GM06990 (cell line): ENCODE measurements around the gene ANO7.

Experiments used
- DNase-seq: peaks from one replicate; pipeline ENCODE4 v3.0.0-alpha.2; 2011; ENCODE audit not compliant: insufficient read length; ENCODE audit errors: extremely low read depth
- H3K27me3 ChIP-seq: replicated peaks from 2 replicates; pipeline ENCODE4 v1.6.0; 2011; ENCODE audit warnings: low read length; ENCODE audit not compliant: control insufficient read depth, insufficient read depth
- H3K36me3 ChIP-seq: 2 replicates; pipeline ENCODE4 v1.5.1; 2011; ENCODE audit warnings: low read length; ENCODE audit not compliant: control insufficient read depth, insufficient read depth
- H3K4me3 ChIP-seq: replicated peaks from 2 replicates; pipeline ENCODE4 v1.5.1; 2011; ENCODE audit warnings: low read depth, mild to moderate bottlenecking, control low read depth, low read length
- CTCF ChIP-seq: IDR thresholded peaks from 2 replicates; pipeline ENCODE4 v1.5.1; 2011; ENCODE audit warnings: low read length, control low read depth, mild to moderate bottlenecking, inconsistent platforms; ENCODE audit not compliant: insufficient read depth, poor library complexity, severe bottlenecking

The ANO7 gene

DNA sequence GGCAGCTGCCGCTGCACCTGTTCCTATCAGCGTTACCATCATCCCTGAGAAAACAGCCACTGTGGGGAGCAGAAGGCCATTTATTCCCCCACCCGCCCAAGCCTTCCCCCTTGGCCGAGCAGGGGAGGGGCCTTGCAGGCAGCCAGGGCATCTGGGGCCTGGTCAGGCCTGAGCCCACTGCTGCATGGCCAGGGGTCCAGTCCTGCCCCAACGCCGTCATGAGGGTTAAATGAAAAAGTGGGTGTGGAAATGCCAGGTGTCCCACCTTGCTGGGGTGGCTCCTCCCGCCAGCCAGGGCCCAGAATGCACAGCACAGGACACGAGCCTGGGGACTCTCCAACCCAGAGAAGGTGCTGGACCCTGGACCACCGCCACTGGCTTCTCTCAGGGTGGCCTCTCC lies 14.2 kb downstream of the ANO7 start:
- H3K4me3 ChIP-seq = no peak overlapping the region
- no peaks in the 10 kb centered on the region for H3K36me3 ChIP-seq
- TF ChIP-seq CTCF = no peak
- no peak for DNase-seq
- no peaks in the 10 kb centered on the region for H3K27me3 ChIP-seq

DNA sequence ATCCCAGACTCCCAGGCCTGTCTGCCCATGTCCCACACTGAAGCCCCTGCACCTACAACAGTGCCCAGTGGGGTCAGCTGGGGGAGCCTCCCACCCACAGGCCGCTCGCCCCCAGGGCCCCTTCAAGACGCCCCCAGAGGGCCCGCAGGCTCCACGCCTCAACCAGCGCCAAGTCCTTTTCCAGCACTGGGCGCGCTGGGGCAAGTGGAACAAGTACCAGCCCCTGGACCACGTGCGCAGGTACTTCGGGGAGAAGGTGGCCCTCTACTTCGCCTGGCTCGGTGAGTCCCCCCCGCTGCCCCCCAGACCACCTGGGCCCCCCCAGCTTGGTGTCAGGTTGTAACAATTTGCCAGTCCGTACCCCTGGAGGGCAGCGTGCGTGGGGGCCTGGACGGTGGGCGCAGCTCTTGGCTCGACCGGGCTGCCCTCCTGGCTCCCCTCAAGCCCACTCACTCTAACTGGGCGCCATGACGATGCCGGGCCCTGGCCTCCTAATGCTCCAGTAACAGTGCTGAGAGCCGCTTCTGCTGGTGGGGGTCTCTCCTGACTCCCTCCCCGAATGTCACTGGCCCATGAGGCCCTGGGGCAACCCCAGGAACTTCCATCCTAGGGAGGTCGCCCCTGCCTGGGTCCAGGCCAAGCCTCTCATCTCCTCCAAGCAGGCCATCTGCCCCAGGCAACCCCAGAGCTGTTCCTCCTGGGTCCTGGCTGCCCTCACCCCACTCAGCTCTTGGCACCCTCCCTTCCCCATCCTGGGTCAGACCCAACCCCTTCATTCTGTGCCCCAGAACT lies 14.9 kb downstream of the ANO7 start:
- no peak for TF ChIP-seq CTCF
- Histone ChIP-seq H3K27me3 (no peaks in the 10 kb centered on the region), H3K4me3 (no peak overlapping the region), H3K36me3 (no peaks in the 10 kb centered on the region)
- DNase-seq = no peak

- TF ChIP-seq CTCF = no peak
- Histone ChIP-seq H3K27me3 (no peaks in the 10 kb centered on the region), H3K36me3 (no peaks in the 10 kb centered on the region), H3K4me3 (no peak overlapping the region)
- DNase-seq = no peak
These were observed 15.5 kb downstream of the ANO7 start for GRCh38 chr2:241204010-241204384.

- H3K27me3 ChIP-seq = no peaks in the 10 kb centered on the region
These were observed 16.0 kb downstream of the ANO7 start for GRCh38 chr2:241204490-241204889.

GRCh38 chr2:241205086-241205485 lies 16.6 kb downstream of the ANO7 start:
- H3K4me3 ChIP-seq = no peak overlapping the region
- no peak for DNase-seq
- no peaks in the 10 kb centered on the region for H3K36me3 ChIP-seq
- no peak for TF ChIP-seq CTCF
- no peaks in the 10 kb centered on the region for H3K27me3 ChIP-seq

More at GRCh38 chr2:241204490-241204889, 16.0 kb downstream of the ANO7 start:
- Histone ChIP-seq H3K36me3 (no peaks in the 10 kb centered on the region), H3K4me3 (no peak overlapping the region)
- DNase-seq = no peak
- TF ChIP-seq CTCF = no peak

DNA sequence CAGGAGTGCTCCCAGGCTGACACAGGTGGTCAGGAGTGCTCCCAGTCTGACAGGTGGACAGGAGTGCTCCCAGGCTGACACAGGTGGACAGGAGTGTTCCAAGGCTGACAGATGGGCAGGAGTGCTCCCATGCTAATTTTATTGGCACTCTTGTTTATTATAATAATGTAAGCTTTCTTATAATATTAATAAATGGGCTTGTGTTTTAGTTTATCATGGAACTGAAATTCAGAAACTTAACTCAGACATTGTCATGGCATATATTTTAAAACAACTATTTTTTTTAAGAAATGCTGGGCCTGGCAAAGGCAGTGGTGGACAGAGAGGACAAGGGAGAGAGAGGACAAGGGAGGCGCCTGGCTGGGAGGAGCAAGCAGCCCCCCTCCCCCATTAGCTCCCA lies 18.7 kb downstream of the ANO7 start:
- no peak for TF ChIP-seq CTCF
- Histone ChIP-seq H3K4me3 (no peak overlapping the region), H3K27me3 (no peaks in the 10 kb centered on the region), H3K36me3 (no peaks in the 10 kb centered on the region)
- no peak for DNase-seq
